ENCODE data around the gene SLC9A8. TPM values are rescaled to one million over a fixed set of nuclear protein-coding genes. Genes with fewer than 3 reads are reported as not detected.
A peak's percentile ranks its signal among the peaks of the same experiment; 100 is the strongest.
"Not testable (repeated sequence)": the region's sequence is repeated elsewhere in the genome, so short reads cannot be mapped to it uniquely, and the experiment has no call there.

Gene SLC9A8
- total RNA-seq, 1 donor from 2014 or later, result 3.1 TPM

DNA sequence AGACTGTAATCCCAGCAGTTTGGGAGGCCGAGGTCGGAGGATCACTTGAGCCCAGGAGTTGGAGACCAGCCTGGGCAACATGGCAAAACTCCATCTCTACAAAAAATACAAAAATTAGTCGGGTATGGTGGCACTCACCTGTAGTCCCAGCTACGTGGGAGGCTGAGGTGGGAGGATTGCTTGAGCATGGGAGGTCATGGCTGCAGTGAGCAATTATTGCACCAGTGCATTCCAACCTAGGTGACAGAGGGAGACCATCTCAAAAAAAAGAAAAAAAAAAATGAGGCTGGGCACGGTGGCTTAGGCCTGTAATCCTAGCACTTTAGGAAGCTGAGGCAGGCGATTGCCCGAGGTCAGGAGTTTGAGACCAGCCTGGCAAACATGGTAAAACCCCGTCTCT, 38.4 kb upstream of the SLC9A8 start:
- H3K4me1 ChIP-seq (ENCODE audit: control insufficient read depth in 3 of 3, insufficient read depth in 3 of 3, low read length in 3 of 3), result peaks cover 24 to 30% (median 29%) of the 10 kb centered on the region in 3 donors
- H3K27me3 ChIP-seq (ENCODE audit: control insufficient read depth in 3 of 3, insufficient read depth in 3 of 3, low read length in 3 of 3); H3K36me3 ChIP-seq (ENCODE audit: control insufficient read depth in 3 of 3, insufficient read depth in 3 of 3, low read length in 3 of 3); H3K4me3 ChIP-seq (ENCODE audit: low read length in 3 of 3); H3K27ac ChIP-seq (ENCODE audit: low read depth, low read length); H3K9me3 ChIP-seq (ENCODE audit: control insufficient read depth in 3 of 3, low read length in 3 of 3); H3K9ac ChIP-seq (ENCODE audit: low read depth in 1 of 3, low read length in 3 of 3): not testable (repeated sequence)

DNA sequence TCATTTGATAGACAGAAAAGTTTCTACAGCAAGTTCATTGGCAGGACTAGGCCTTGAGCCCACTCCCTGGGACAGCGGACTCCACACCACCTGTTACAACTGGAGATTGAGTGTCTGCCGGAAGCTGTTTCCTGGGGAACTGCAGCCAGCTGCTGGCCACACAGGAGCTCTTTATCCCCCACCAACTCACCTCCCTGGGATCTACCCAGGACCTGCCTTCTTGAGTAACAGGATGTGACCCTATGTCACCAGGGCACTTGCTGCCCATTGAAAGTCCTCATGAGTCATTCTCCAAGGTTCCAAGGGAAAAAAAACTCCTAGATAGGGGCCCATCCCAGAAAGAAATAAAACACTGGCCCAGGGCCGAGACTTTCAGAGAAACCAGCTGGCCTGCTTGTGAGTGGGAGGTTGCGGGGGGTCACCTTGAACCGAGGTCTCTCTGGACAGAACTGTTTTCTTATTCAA, 37.4 kb upstream of the SLC9A8 start:
- H3K9ac ChIP-seq (ENCODE audit: low read depth in 1 of 3, low read length in 3 of 3), result peak overlapping the region in 1 of 3 donors; percentile 4
- H3K4me1 ChIP-seq (ENCODE audit: control insufficient read depth in 3 of 3, insufficient read depth in 3 of 3, low read length in 3 of 3), result peaks cover 23 to 26% (median 24%) of the 10 kb centered on the region in 3 donors
- H3K27ac ChIP-seq (ENCODE audit: low read depth, low read length), result peak overlapping the region; percentile 74

DNA sequence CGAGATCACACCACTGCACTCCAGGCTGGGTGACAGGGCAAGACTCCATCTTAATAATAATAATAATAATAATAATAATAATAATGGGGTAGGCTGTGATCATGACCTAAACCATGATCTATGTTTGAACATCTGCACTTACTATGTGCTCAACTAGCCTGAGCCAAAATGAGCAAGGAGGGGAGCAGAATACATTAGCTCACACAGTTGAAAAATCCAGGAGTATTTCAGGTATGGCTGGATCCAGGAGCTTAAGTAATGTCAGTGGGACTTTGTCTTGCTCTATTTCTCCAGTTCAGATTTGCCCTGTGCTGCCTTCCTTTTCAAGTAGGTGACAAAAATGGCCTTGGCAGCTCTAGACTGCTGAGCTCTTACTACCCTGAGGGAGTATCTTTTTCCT, 32.7 kb upstream of the SLC9A8 start:
- Histone ChIP-seq H3K4me1 (ENCODE audit: control insufficient read depth in 3 of 3, insufficient read depth in 3 of 3, low read length in 3 of 3) (peaks cover 11 to 16% (median 13%) of the 10 kb centered on the region in 3 donors), H3K9me3 (ENCODE audit: control insufficient read depth in 3 of 3, low read length in 3 of 3) (no peaks in the 10 kb centered on the region), H3K27ac (ENCODE audit: low read depth, low read length) (no peak overlapping the region), H3K36me3 (ENCODE audit: control insufficient read depth in 3 of 3, insufficient read depth in 3 of 3, low read length in 3 of 3) (no peaks in the 10 kb centered on the region), H3K4me3 (ENCODE audit: low read length in 3 of 3) (no peak overlapping the region), H3K27me3 (ENCODE audit: control insufficient read depth in 3 of 3, insufficient read depth in 3 of 3, low read length in 3 of 3) (no peaks in the 10 kb centered on the region), H3K9ac (ENCODE audit: low read depth in 1 of 3, low read length in 3 of 3) (no peak overlapping the region)

More for the DNA sequence above, 37.4 kb upstream of the SLC9A8 start:
- Histone ChIP-seq H3K27me3 (ENCODE audit: control insufficient read depth in 3 of 3, insufficient read depth in 3 of 3, low read length in 3 of 3) (no peaks in the 10 kb centered on the region), H3K4me3 (ENCODE audit: low read length in 3 of 3) (peak overlapping the region in 1 of 3 donors; percentile 35), H3K36me3 (ENCODE audit: control insufficient read depth in 3 of 3, insufficient read depth in 3 of 3, low read length in 3 of 3) (no peaks in the 10 kb centered on the region), H3K9me3 (ENCODE audit: control insufficient read depth in 3 of 3, low read length in 3 of 3) (no peaks in the 10 kb centered on the region)

DNA sequence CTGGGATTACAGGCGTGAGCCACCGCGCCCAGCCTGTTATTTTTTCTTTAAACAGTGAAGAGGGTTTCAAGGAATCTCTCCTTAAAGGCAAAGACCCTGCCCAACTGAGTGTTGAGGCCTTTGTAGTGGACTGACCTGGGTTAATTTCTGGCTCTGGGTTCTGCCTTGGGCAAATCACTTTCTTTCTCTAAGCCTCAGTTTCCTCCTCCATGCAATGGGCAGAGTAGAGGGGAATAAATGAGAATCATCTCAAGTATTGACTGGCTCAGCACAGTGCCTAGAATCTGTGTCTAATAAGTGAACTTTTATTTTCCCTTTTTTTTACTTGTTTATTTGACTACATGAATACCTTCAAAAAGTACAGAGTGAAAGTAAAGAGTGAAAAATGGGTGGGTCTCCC, 31.0 kb upstream of the SLC9A8 start:
- H3K36me3 ChIP-seq (ENCODE audit: control insufficient read depth in 3 of 3, insufficient read depth in 3 of 3, low read length in 3 of 3), result no peaks in the 10 kb centered on the region
- no peak overlapping the region for H3K27ac ChIP-seq (ENCODE audit: low read depth, low read length)
- no peak overlapping the region for H3K4me3 ChIP-seq (ENCODE audit: low read length in 3 of 3)
- H3K9ac ChIP-seq (ENCODE audit: low read depth in 1 of 3, low read length in 3 of 3), result no peak overlapping the region
- no peaks in the 10 kb centered on the region for H3K27me3 ChIP-seq (ENCODE audit: control insufficient read depth in 3 of 3, insufficient read depth in 3 of 3, low read length in 3 of 3)
- no peaks in the 10 kb centered on the region for H3K9me3 ChIP-seq (ENCODE audit: control insufficient read depth in 3 of 3, low read length in 3 of 3)
- no peaks in the 10 kb centered on the region for H3K4me1 ChIP-seq (ENCODE audit: control insufficient read depth in 3 of 3, insufficient read depth in 3 of 3, low read length in 3 of 3)

DNA sequence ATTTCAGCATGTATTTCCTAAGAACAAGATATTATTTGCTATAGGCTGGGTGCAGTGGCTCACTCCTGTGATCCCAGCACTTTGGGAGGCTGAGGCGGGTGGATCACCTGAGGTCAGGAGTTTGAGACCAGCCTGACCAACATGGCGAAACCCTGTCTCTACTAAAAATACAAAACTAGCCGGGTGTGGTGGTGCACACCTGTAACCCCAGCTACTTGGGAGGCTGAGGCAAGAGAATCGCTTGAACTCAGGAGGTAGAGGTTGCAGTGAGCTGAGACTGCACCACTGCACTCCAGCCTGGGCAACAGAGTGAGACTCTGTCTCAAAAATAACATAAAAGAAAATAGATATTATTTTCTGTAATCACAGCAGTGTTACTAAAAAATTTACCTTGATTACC, 30.2 kb upstream of the SLC9A8 start:
- not testable (repeated sequence) for H3K27me3 ChIP-seq (ENCODE audit: control insufficient read depth in 3 of 3, insufficient read depth in 3 of 3, low read length in 3 of 3); H3K27ac ChIP-seq (ENCODE audit: low read depth, low read length); H3K4me3 ChIP-seq (ENCODE audit: low read length in 3 of 3); H3K9me3 ChIP-seq (ENCODE audit: control insufficient read depth in 3 of 3, low read length in 3 of 3); H3K36me3 ChIP-seq (ENCODE audit: control insufficient read depth in 3 of 3, insufficient read depth in 3 of 3, low read length in 3 of 3); H3K4me1 ChIP-seq (ENCODE audit: control insufficient read depth in 3 of 3, insufficient read depth in 3 of 3, low read length in 3 of 3); H3K9ac ChIP-seq (ENCODE audit: low read depth in 1 of 3, low read length in 3 of 3)

DNA sequence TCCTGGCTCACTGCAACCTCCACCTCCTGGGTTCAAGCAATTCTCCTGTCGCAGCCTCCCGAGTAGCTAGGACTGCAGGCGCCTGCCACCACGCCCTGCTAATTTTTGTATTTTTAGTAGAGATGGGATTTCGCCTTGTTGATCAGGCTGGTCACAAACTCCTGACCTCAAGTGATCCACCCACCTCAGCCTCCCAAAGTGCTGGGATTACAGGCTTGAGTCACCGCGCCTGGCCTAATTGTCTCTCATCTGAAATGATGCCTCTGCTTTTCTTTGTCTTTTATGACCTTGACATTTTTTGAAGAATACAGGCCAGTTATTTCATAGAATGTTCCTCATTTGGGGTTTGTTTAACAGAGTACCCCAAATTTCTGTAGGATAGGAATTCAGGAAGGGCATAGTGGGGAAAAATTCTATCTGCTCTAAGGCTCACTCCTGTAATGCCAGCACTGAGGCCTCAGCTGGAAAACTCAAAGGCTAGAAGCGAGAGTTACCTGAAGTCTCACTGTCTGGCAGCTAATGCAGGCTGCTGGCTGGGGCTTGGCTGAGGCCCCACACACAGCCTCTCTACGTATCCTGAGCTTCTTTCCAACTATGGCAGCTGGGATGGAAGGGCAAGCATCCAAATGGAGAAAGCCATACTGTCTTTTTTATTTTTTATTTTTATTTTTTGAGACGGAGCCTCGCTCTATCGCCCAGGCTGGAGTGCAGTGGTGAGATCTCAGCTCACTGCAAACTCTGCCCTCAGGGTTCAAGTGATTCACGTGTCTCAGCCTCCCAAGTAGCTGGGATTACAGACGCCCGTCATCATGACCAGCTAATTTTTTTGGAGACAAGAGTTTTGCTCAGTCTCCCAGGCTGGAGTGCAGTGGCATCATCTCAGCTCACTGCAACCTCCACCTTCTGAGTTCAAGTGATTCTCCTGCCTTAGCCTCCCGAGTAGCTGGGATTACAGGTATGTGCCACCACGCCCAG, 29.3 kb upstream of the SLC9A8 start:
- H3K4me3 ChIP-seq (ENCODE audit: low read length in 3 of 3); H3K9ac ChIP-seq (ENCODE audit: low read depth in 1 of 3, low read length in 3 of 3); H3K36me3 ChIP-seq (ENCODE audit: control insufficient read depth in 3 of 3, insufficient read depth in 3 of 3, low read length in 3 of 3); H3K27me3 ChIP-seq (ENCODE audit: control insufficient read depth in 3 of 3, insufficient read depth in 3 of 3, low read length in 3 of 3); H3K4me1 ChIP-seq (ENCODE audit: control insufficient read depth in 3 of 3, insufficient read depth in 3 of 3, low read length in 3 of 3); H3K9me3 ChIP-seq (ENCODE audit: control insufficient read depth in 3 of 3, low read length in 3 of 3); H3K27ac ChIP-seq (ENCODE audit: low read depth, low read length): not testable (repeated sequence)

DNA sequence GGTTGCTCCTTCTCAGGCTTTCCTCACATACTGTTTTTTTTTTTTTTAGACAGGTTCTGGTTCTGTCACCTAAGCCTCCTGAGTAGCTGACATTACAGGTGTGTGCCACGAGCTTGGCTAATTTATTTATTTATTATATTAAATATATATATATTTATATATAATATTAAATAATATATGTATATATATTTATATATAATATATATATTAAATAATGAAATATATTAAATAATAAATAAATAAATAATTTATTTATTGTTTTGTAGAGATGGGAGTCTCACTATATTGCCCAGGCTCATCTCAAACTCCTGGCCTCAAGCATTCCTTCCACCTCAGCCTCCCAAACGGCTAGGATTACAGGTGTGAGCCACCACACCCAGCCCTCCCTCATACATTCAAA, 28.3 kb upstream of the SLC9A8 start:
- Histone ChIP-seq H3K9ac (ENCODE audit: low read depth in 1 of 3, low read length in 3 of 3) (no peak overlapping the region), H3K27ac (ENCODE audit: low read depth, low read length) (no peak overlapping the region), H3K4me1 (ENCODE audit: control insufficient read depth in 3 of 3, insufficient read depth in 3 of 3, low read length in 3 of 3) (no peaks in the 10 kb centered on the region), H3K27me3 (ENCODE audit: control insufficient read depth in 3 of 3, insufficient read depth in 3 of 3, low read length in 3 of 3) (no peaks in the 10 kb centered on the region), H3K36me3 (ENCODE audit: control insufficient read depth in 3 of 3, insufficient read depth in 3 of 3, low read length in 3 of 3) (no peaks in the 10 kb centered on the region), H3K4me3 (ENCODE audit: low read length in 3 of 3) (no peak overlapping the region), H3K9me3 (ENCODE audit: control insufficient read depth in 3 of 3, low read length in 3 of 3) (no peaks in the 10 kb centered on the region)

DNA sequence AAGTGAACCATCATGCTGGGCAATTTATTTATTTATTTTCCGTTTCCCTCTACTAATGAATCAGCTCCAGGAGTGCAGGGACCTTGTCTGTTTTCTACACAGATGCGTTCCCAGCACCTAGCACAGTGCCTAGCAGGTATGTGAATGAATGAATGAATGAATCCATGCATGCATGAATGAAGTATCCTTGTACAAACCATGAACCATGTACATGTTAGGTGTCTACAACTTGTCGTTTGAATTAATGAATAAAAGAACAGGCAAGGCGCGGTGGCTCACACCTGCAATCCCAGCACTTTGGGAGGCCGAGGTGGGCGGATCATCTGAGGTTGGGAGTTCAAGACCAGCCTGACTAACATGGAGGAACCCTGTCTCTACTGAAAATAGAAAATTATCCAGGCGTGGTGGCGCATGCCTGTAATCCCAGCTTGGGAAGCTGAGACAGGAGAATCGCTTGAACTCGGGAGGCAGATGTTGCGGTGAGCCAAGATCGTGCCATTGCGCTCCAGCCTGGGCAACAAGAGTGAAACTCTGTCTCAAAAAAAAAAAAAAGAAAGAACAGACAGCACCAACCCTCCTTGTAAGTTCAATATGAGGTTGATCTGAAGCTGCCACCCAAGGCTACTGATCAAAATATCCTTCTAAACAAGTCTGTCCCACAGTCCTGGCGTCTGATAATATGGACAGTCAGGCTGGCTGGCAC, 27.3 kb upstream of the SLC9A8 start:
- H3K27me3 ChIP-seq (ENCODE audit: control insufficient read depth in 3 of 3, insufficient read depth in 3 of 3, low read length in 3 of 3), result no peaks in the 10 kb centered on the region
- no peak overlapping the region for H3K4me3 ChIP-seq (ENCODE audit: low read length in 3 of 3)
- H3K9ac ChIP-seq (ENCODE audit: low read depth in 1 of 3, low read length in 3 of 3), result no peak overlapping the region
- no peak overlapping the region for H3K27ac ChIP-seq (ENCODE audit: low read depth, low read length)
- H3K36me3 ChIP-seq (ENCODE audit: control insufficient read depth in 3 of 3, insufficient read depth in 3 of 3, low read length in 3 of 3), result no peaks in the 10 kb centered on the region
- no peaks in the 10 kb centered on the region for H3K4me1 ChIP-seq (ENCODE audit: control insufficient read depth in 3 of 3, insufficient read depth in 3 of 3, low read length in 3 of 3)
- H3K9me3 ChIP-seq (ENCODE audit: control insufficient read depth in 3 of 3, low read length in 3 of 3), result no peaks in the 10 kb centered on the region

DNA sequence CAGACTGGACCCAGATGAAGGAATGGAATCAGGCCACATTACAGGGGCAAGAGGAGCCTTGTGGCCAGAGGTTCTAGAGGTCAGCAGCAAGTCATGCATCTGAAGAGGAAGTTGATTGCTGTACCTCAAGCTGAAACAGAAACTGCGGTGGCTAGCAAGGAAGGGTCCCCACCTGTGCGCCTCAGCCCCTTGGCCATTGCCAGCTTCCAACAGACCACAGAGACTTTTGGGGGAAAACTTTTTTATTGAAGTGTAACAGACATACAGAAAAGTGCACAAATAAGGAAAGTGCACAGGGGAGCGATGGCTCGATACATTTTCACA, 26.8 kb upstream of the SLC9A8 start:
- H3K27me3 ChIP-seq (ENCODE audit: control insufficient read depth in 3 of 3, insufficient read depth in 3 of 3, low read length in 3 of 3), result no peaks in the 10 kb centered on the region
- no peak overlapping the region for H3K9ac ChIP-seq (ENCODE audit: low read depth in 1 of 3, low read length in 3 of 3)
- no peak overlapping the region for H3K4me3 ChIP-seq (ENCODE audit: low read length in 3 of 3)
- no peaks in the 10 kb centered on the region for H3K4me1 ChIP-seq (ENCODE audit: control insufficient read depth in 3 of 3, insufficient read depth in 3 of 3, low read length in 3 of 3)
- no peaks in the 10 kb centered on the region for H3K36me3 ChIP-seq (ENCODE audit: control insufficient read depth in 3 of 3, insufficient read depth in 3 of 3, low read length in 3 of 3)
- H3K9me3 ChIP-seq (ENCODE audit: control insufficient read depth in 3 of 3, low read length in 3 of 3), result no peaks in the 10 kb centered on the region
- H3K27ac ChIP-seq (ENCODE audit: low read depth, low read length), result no peak overlapping the region

DNA sequence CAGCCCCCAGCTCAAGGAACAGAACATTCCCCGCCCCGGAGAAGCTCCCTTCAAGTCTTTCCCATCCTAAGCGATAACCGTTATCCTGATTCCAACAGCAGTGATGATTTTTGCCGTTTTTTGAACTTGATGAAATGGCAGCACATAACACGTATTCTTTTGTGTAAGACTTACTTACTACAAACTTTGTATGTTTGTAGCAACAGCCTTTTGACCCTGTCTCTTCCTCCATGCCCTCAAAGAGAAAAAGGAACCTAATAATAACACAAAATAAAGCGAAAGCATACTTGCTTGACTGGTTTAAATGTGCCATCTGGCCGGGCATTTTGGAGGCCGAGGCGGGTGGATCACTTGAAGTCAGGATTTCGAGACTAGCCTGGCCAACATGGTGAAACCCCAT, 26.4 kb upstream of the SLC9A8 start:
- no peaks in the 10 kb centered on the region for H3K36me3 ChIP-seq (ENCODE audit: control insufficient read depth in 3 of 3, insufficient read depth in 3 of 3, low read length in 3 of 3)
- no peaks in the 10 kb centered on the region for H3K9me3 ChIP-seq (ENCODE audit: control insufficient read depth in 3 of 3, low read length in 3 of 3)
- H3K4me3 ChIP-seq (ENCODE audit: low read length in 3 of 3), result no peak overlapping the region
- no peak overlapping the region for H3K9ac ChIP-seq (ENCODE audit: low read depth in 1 of 3, low read length in 3 of 3)
- no peak overlapping the region for H3K27ac ChIP-seq (ENCODE audit: low read depth, low read length)
- H3K27me3 ChIP-seq (ENCODE audit: control insufficient read depth in 3 of 3, insufficient read depth in 3 of 3, low read length in 3 of 3), result no peaks in the 10 kb centered on the region
- no peaks in the 10 kb centered on the region for H3K4me1 ChIP-seq (ENCODE audit: control insufficient read depth in 3 of 3, insufficient read depth in 3 of 3, low read length in 3 of 3)
